ENCODE results near the gene RPTOR.

DNA sequence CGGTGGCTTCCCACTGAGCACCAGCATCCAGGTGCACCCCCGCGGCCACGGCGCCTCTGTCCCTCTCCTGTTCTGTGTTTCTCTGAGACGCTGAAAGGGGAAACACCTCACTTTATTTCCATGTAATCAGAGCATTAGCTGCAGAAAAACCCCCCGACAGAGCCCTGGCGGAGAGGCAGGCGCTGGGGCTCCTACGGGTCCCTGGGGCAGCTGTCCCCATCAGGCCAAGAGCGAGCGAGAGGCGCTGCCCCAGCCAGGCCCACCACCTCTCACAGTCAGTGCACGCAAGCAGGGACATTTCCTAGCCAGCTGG lies 419.9 kb downstream of the RPTOR start:
- TF ChIP-seq GATA2 (IDR thresholded peaks at IDR 0.05; ENCODE audit: low read depth, low read length): no peak
- no peak for TF ChIP-seq GATA3 (IDR thresholded peaks at IDR 0.05; ENCODE audit: low read depth, low read length)
